OCI-LY1 (cell line): ENCODE results near the gene CDH19.

Experiments
- H2AFZ ChIP-seq: fragments of 200-600 bp; sonication (generic), shearing (Covaris generic); 2 replicates; pipeline ENCODE4 v1.6.0; 2014; ENCODE audit warnings: antibody characterized with exemption, mild to moderate bottlenecking, low read length
- H3F3A ChIP-seq: fragments of 200-600 bp; sonication (generic), shearing (Covaris generic); 2 replicates; pipeline ENCODE4 v1.6.0; 2014; ENCODE audit warnings: mild to moderate bottlenecking, antibody characterized with exemption, low read length, moderate library complexity; ENCODE audit not compliant: insufficient read depth
- H3K27ac ChIP-seq: fragments of 200-600 bp; sonication (generic); 2 replicates; pipeline ENCODE4 v1.5.1; 2014; ENCODE audit warnings: low read length, mixed run types, mild to moderate bottlenecking, low read depth; ENCODE audit not compliant: poor library complexity, severe bottlenecking
- H3K27me3 ChIP-seq: fragments of 200-600 bp; sonication (generic); 2 replicates; pipeline ENCODE4 v1.6.0; 2014; ENCODE audit warnings: antibody characterized with exemption, mild to moderate bottlenecking, low read length, moderate library complexity; ENCODE audit not compliant: insufficient read depth
- H3K36me3 ChIP-seq: fragments of 200-600 bp; sonication (generic); 2 replicates; pipeline ENCODE4 v1.6.1; 2014; ENCODE audit warnings: mild to moderate bottlenecking, antibody characterized with exemption, low read length, moderate library complexity, mixed read lengths; ENCODE audit not compliant: insufficient read depth
- H3K4me1 ChIP-seq: fragments of 200-600 bp; sonication (generic); 2 replicates; pipeline ENCODE4 v1.5.1; 2014; ENCODE audit warnings: mild to moderate bottlenecking, low read length, moderate library complexity; ENCODE audit not compliant: insufficient read depth, severe bottlenecking
- H3K4me2 ChIP-seq: fragments of 200-600 bp; sonication (generic), shearing (Covaris generic); 2 replicates; pipeline ENCODE4 v1.6.1; 2014; ENCODE audit warnings: low read length
- H3K4me3 ChIP-seq: fragments of 200-600 bp; sonication (generic); 2 replicates; pipeline ENCODE4 v1.5.1; 2014; ENCODE audit warnings: low read length, low read depth, mild to moderate bottlenecking, mixed read lengths; ENCODE audit not compliant: poor library complexity, severe bottlenecking
- H3K79me2 ChIP-seq: fragments of 200-600 bp; shearing (Covaris generic); 2 replicates; pipeline ENCODE4 v1.6.1; 2016; ENCODE audit warnings: mixed run types, low read length, mixed read lengths; ENCODE audit not compliant: insufficient read depth
- H3K9ac ChIP-seq: fragments of 200-600 bp; sonication (generic), shearing (Covaris generic); 2 replicates; pipeline ENCODE4 v1.6.1; 2014; ENCODE audit warnings: mild to moderate bottlenecking, low read length, mixed read lengths
- H3K9me2 ChIP-seq: fragments of 200-600 bp; sonication (generic), shearing (Covaris generic); 2 replicates; pipeline ENCODE4 v1.6.1; 2014; ENCODE audit warnings: low read depth, mild to moderate bottlenecking, low read length, mixed read lengths
- H3K9me3 ChIP-seq: fragments of 200-600 bp; shearing (Covaris generic); 2 replicates; pipeline ENCODE4 v1.6.1; 2014; ENCODE audit warnings: low read length, mixed read lengths
- H4K20me1 ChIP-seq: fragments of 200-600 bp; sonication (generic), shearing (Covaris generic); 2 replicates; pipeline ENCODE4 v1.6.0; 2016; ENCODE audit warnings: mild to moderate bottlenecking, low read length; ENCODE audit not compliant: insufficient read depth
- EZH2 ChIP-seq: fragments of 200-600 bp; sonication (generic), shearing (Covaris generic); IDR thresholded peaks from 2 replicates; pipeline ENCODE4 v1.8.0; 2017; ENCODE audit warnings: borderline replicate concordance, mixed run types, mild to moderate bottlenecking, antibody characterized with exemption, low read length, moderate library complexity, mixed read lengths
- TF ChIP-seq, protein P1 (sequence below): fragments of 200-600 bp; sonication (generic), shearing (Covaris generic); IDR thresholded peaks from 2 replicates; pipeline ENCODE4 v1.5.1; 2017; ENCODE audit warnings: mild to moderate bottlenecking, antibody characterized with exemption, low read length, moderate library complexity, mixed read lengths

Gene CDH19

DNA sequence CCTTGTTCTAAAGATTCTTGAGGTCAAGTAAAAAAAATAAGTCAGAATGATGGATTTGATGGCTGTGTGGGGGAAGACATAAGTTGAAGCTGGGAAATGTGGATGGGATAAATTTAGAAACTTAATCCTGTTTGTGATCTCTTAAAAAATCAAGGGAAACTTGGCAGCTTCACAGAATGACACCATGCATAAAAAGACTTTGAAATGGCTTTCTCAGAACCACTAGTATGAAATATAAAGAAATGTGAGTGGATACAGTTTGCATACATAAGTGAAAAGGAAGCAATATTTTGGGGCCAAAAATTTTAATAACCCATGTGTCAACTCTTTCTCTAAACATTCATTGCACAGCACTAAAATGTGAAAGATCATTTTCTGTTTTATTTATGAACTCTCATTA lies 21.7 kb downstream of the CDH19 start:
- no peak overlapping the region for H2AFZ ChIP-seq
- H3K4me1 ChIP-seq, result no peaks in the 10 kb centered on the region
- H3F3A ChIP-seq, result no peaks in the 10 kb centered on the region
- H3K36me3 ChIP-seq, result no peaks in the 10 kb centered on the region
- no peak overlapping the region for H3K27ac ChIP-seq
- H3K79me2 ChIP-seq, result no peaks in the 10 kb centered on the region
- H3K4me3 ChIP-seq, result no peak overlapping the region
- H3K9ac ChIP-seq, result no peak overlapping the region
- TF ChIP-seq, protein P1, sequence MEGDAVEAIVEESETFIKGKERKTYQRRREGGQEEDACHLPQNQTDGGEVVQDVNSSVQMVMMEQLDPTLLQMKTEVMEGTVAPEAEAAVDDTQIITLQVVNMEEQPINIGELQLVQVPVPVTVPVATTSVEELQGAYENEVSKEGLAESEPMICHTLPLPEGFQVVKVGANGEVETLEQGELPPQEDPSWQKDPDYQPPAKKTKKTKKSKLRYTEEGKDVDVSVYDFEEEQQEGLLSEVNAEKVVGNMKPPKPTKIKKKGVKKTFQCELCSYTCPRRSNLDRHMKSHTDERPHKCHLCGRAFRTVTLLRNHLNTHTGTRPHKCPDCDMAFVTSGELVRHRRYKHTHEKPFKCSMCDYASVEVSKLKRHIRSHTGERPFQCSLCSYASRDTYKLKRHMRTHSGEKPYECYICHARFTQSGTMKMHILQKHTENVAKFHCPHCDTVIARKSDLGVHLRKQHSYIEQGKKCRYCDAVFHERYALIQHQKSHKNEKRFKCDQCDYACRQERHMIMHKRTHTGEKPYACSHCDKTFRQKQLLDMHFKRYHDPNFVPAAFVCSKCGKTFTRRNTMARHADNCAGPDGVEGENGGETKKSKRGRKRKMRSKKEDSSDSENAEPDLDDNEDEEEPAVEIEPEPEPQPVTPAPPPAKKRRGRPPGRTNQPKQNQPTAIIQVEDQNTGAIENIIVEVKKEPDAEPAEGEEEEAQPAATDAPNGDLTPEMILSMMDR, result no peak
- no peak for TF ChIP-seq EZH2
- H3K9me2 ChIP-seq, result no peaks in the 10 kb centered on the region
- H4K20me1 ChIP-seq, result no peaks in the 10 kb centered on the region
- H3K9me3 ChIP-seq, result no peaks in the 10 kb centered on the region
- no peak overlapping the region for H3K4me2 ChIP-seq
- no peaks in the 10 kb centered on the region for H3K27me3 ChIP-seq

DNA sequence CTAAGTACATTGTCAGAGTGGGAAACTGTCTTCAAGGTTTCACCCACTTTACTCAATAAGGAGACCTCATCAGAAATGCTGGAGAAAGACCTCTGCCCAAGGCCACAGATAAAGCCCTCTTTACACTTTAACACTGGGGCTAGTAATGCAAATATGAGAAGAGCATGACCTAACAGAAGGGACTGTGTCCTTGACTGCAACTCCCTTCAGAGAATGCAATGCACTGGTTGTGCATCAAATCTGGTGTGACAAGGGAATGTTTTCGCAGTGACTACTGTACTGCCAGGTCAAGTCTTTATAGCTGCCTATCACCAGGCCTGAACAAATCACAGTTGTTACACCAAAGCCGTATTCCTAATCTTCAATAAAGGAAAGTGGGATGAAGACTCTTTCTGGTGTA lies 28.6 kb downstream of the CDH19 start:
- Histone ChIP-seq H3F3A (no peaks in the 10 kb centered on the region), H3K36me3 (no peaks in the 10 kb centered on the region), H4K20me1 (no peaks in the 10 kb centered on the region), H3K79me2 (no peaks in the 10 kb centered on the region), H2AFZ (no peak overlapping the region), H3K9me3 (no peaks in the 10 kb centered on the region), H3K4me2 (no peak overlapping the region), H3K9me2 (no peaks in the 10 kb centered on the region), H3K27ac (no peak overlapping the region), H3K4me1 (no peaks in the 10 kb centered on the region), H3K9ac (no peak overlapping the region), H3K4me3 (no peak overlapping the region), H3K27me3 (no peaks in the 10 kb centered on the region)
- TF ChIP-seq, protein P1, result no peak
- no peak for TF ChIP-seq EZH2

DNA sequence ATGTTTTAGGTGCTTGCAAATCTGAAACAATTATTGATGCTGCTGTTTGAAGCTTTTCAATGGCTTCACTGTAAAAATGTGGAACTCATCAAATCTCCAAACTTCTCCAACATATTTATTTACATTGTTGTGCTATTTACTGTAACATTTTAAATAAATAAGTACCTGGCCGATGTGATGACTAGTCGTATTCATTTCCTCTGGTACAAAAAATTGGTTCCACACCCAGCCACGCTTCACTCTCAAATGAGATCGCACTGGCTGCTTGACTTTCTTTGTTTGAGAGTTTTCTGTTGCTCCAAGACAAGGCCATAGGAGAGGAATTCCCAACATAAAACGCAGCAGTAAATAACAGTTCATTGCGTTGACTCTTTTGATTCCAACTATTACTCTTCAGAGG lies 32.0 kb downstream of the CDH19 start:
- no peak for TF ChIP-seq EZH2

DNA sequence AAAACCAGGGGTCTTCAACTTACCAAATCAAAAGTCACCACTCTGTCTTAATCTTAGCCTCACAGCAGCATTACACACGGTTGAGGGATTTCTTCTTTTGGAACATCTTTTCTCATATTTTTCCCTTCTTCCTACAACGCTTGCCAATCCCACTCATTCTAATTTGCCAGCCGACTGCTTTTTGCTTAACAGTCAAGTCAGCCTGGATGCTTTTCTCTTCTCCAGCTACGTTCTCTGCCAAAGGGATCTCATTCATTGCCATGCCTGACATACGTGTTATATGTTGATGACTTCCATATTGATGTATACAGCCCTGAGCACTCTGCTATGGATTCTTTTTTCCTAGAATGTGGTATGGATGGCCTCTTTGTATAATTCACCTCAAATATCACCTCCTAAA lies 37.3 kb downstream of the CDH19 start:
- H3K27me3 ChIP-seq, result no peaks in the 10 kb centered on the region
- no peaks in the 10 kb centered on the region for H3F3A ChIP-seq
- H3K4me3 ChIP-seq, result no peak overlapping the region
- H3K27ac ChIP-seq, result no peak overlapping the region
- H3K4me1 ChIP-seq, result no peaks in the 10 kb centered on the region
- H2AFZ ChIP-seq, result no peak overlapping the region
- H3K79me2 ChIP-seq, result 0 out of 2 replicates have a peak, but pooled peaks cover 3% of the 10 kb centered on the region
- H3K4me2 ChIP-seq, result no peak overlapping the region
- no peaks in the 10 kb centered on the region for H3K9me2 ChIP-seq
- H3K36me3 ChIP-seq, result no peaks in the 10 kb centered on the region
- H3K9ac ChIP-seq, result no peak overlapping the region
- no peaks in the 10 kb centered on the region for H4K20me1 ChIP-seq
- no peaks in the 10 kb centered on the region for H3K9me3 ChIP-seq
- TF ChIP-seq, protein P1, result no peak
- TF ChIP-seq EZH2, result no peak

More for the DNA sequence above, 32.0 kb downstream of the CDH19 start:
- Histone ChIP-seq H3K9ac (no peak overlapping the region), H4K20me1 (no peaks in the 10 kb centered on the region), H3K79me2 (no peaks in the 10 kb centered on the region), H3K4me2 (no peak overlapping the region), H3K27me3 (no peaks in the 10 kb centered on the region), H3K9me3 (no peaks in the 10 kb centered on the region), H3K9me2 (no peaks in the 10 kb centered on the region), H2AFZ (no peak overlapping the region), H3K4me3 (no peak overlapping the region), H3K4me1 (no peaks in the 10 kb centered on the region), H3K27ac (no peak overlapping the region), H3F3A (no peaks in the 10 kb centered on the region), H3K36me3 (no peaks in the 10 kb centered on the region)
